GM21526 (cell line): ENCODE measurements around the gene GPC5.
"Not testable (repeated sequence)": the region's sequence is repeated elsewhere in the genome, so short reads cannot be mapped to it uniquely, and the experiment has no call there.

Experiments used
- ATAC-seq: cut with Tn5 transposase; IDR thresholded peaks from one replicate; pipeline ENCODE4 v1.9.1; 2021; ENCODE audit warnings: moderate library complexity; ENCODE audit not compliant: unreplicated experiment, low FRiP score

GPC5 gene

GRCh38 chr13:92843549-92843948, 1445.1 kb downstream of the GPC5 start:
- no peak for ATAC-seq

- no peak for ATAC-seq
Observed at GRCh38 chr13:92849381-92849780, 1451.0 kb downstream of the GPC5 start.

GRCh38 chr13:92864584-92865284, 1466.3 kb downstream of the GPC5 start:
- no peak for ATAC-seq

GRCh38 chr13:92873029-92873428, 1474.6 kb downstream of the GPC5 start:
- no peak for ATAC-seq

DNA sequence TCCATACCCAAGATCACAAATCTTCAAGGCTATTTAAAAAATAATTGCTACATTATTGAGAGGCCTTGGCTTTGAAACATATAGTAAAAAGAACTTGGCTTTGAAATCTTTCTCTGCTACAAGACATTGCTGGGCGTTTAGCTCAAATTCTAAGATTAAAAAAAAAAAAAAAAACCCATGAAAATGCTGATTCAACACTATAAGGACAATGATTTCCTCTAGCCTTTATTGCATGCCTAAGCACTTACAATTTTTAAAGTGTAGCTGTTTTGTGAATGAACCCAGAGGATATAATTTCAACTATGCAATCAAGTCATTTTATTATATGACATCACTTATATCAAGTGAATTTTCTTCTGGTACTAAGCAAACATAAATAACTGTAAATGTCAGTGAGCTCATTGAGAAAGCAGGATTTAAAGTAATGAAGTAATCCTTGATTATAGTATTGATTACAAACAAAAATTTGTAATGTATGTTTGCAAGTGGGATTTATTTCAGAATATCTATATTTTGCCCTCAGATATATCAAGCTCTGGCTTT, 1488.2 kb downstream of the GPC5 start:
- ATAC-seq = no peak

DNA sequence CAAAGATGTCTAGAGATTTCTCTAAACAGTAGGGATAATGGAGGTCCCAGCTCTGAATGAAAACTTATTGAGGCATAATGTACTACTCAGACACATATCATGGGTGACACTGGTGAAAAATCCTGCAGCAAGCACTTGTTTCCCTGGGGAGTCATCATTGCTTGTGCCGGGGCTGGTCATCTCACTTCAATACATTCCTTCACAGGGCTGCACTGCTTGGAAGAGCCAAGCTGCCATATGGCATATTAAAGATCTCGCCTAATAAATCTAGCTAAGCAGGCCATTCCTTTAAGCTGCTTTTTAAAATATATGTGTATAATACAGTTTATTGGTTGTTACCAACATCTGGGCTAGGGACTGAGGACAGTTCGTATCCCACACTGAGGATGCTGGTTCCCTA, 1496.0 kb downstream of the GPC5 start:
- ATAC-seq = no peak

DNA sequence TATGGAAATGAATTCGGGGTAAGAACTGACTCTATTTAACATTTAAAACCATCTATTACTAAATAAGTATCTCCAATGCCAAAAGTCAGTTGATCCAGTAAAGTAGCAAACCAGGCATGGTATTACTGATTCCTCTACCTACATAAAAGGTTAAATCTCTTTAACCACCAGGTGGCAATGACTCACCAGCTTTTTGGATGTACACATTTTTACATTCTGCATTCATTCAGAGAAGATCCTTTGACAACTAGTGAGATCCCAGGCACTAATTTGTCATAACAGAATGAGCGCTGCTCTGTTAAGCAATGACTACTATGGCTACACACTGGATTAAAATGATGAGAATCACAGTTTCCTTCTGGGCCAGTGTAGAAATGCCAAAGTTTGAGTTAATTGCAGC, 1498.4 kb downstream of the GPC5 start:
- no peak for ATAC-seq

GRCh38 chr13:92898946-92899345, 1500.5 kb downstream of the GPC5 start:
- ATAC-seq = not testable (repeated sequence)

GRCh38 chr13:92900446-92900845, 1502.0 kb downstream of the GPC5 start:
- no peak for ATAC-seq

DNA sequence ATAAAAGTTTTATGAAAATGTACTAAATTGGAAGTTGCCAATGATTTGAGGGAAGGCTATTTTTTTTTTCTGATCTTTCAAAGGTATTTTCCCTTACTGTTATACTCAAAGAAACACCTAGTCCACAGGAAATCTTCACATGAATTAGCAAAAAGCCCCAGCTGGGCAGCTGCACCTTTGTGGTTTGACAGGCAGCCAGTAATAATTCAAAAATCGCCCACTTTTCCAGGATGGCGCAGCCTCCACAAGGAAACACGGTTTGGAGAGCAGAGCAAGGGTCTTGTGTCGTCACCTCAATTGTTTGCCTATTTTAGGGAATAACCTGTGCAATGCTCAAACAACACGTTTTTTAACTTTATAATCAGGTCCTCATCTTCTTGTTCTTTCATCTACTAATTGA, 1503.3 kb downstream of the GPC5 start:
- no peak for ATAC-seq

DNA sequence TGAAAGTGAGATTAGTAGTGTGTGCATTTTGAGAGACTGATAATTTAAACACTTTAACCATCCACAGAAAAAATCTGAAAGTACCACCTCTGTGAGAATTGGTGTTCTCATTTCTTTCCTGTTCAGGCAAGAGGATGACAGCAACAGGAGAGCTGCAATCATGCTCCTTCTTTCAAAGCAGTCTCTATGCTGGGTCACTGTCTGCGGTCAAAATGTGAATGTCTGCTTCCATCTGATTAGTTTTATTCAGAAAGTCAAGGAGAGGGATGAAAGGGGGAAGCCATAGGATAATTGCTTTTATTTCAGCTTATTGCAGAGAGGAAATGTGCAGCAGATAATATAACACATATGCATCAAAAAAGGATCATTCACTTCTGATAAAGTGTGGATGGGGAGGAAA, 1514.2 kb downstream of the GPC5 start:
- no peak for ATAC-seq

GRCh38 chr13:92913840-92914239, 1515.4 kb downstream of the GPC5 start:
- ATAC-seq = no peak
